Measurements from ENCODE around the gene SRRM4.

- no peak for TF ChIP-seq CTCF (optimal IDR thresholded peaks at IDR 0.05 in 1 of 3, IDR thresholded peaks at IDR 0.05 in 1 of 3, conservative IDR thresholded peaks at IDR 0.05 in 1 of 3; ENCODE audit: extremely low read depth in 1 of 3, insufficient read depth in 2 of 3, low read length in 3 of 3)
- TF ChIP-seq EZH2 (IDR thresholded peaks at IDR 0.05; ENCODE audit: low read length): no peak
These were observed 70.1 kb downstream of the SRRM4 start for GRCh38 chr12:119051474-119051873.

Measured in keratinocyte (primary cell).